ENCODE results near the gene PDP2.

Gene PDP2

DNA sequence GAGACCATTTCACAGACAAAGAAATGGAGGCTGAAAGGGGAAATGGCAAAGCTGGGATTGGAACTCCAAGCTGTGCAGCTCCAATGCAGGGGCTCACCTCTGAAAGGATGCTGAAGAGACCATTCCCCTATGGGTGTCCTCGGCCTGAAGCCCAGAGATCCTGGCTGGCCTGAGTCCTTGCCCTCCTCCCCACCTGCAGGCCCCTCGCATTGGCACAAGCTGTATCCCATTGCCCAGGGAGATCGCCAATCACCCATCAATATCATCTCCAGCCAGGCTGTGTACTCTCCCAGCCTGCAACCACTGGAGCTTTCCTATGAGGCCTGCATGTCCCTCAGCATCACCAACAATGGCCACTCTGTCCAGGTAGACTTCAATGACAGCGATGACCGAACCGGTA, 33.5 kb upstream of the PDP2 start:
- DNase-seq (ENCODE audit: low read depth): no peak
- TF ChIP-seq, protein P1, sequence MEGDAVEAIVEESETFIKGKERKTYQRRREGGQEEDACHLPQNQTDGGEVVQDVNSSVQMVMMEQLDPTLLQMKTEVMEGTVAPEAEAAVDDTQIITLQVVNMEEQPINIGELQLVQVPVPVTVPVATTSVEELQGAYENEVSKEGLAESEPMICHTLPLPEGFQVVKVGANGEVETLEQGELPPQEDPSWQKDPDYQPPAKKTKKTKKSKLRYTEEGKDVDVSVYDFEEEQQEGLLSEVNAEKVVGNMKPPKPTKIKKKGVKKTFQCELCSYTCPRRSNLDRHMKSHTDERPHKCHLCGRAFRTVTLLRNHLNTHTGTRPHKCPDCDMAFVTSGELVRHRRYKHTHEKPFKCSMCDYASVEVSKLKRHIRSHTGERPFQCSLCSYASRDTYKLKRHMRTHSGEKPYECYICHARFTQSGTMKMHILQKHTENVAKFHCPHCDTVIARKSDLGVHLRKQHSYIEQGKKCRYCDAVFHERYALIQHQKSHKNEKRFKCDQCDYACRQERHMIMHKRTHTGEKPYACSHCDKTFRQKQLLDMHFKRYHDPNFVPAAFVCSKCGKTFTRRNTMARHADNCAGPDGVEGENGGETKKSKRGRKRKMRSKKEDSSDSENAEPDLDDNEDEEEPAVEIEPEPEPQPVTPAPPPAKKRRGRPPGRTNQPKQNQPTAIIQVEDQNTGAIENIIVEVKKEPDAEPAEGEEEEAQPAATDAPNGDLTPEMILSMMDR (IDR thresholded peaks at IDR 0.05; ENCODE audit: low read length, missing control alignments): no peak
- H3K4me3 ChIP-seq (replicated peaks; ENCODE audit: low read depth, low read length): no peak overlapping the region

DNA sequence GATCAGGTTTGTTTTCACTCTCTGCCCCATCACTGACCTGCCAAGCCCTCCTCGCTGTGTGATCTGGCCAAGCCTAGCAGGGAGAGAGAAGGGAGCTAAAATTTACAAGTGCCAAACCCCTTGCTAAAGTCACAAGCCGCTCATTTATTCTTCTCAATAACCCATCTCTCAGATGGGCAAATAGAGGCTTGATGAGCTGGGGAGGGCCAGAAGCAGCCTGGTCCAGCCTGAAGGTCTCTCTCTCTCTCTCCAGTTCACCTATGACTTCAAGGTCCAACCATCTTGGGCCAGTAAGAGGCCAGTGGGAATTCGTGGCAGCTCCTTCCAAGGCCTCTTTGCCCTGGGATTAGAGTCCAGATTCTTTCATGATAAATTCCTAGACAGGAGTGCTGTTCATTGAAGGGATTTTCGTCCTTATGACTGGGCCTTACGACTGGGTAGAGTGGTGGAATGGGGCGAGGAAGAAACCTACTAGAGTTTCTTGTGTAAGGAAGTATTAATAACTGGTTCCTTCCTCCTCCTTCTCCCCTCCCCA, 32.7 kb upstream of the PDP2 start:
- TF ChIP-seq, protein P1 (IDR thresholded peaks at IDR 0.05; ENCODE audit: low read length, missing control alignments): no peak
- no peak for DNase-seq (ENCODE audit: low read depth)
- H3K4me3 ChIP-seq (replicated peaks; ENCODE audit: low read depth, low read length): no peak overlapping the region

DNA sequence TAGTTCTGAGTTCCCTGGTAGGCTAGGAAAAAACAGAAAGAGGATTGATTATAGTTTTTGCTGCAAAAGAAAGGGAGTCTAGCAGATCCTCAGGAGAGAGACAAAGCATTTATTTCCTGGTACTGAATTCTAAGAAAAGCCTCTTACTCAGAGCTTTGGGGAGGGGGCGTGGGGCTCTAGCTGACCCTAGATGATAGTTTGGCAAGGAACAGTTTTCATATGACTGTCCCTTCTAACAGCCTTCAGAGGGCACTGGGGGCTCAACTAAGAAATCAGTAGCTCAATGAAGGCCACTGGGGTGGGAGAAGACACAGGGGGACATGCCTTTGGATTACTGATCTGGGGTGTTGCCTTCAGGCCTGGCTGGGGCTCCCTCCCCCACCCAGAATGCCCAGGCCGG, 32.1 kb upstream of the PDP2 start:
- no peak overlapping the region for H3K4me3 ChIP-seq (replicated peaks; ENCODE audit: low read depth, low read length)
- no peak for DNase-seq (ENCODE audit: low read depth)
- TF ChIP-seq, protein P1 (IDR thresholded peaks at IDR 0.05; ENCODE audit: low read length, missing control alignments): no peak

DNA sequence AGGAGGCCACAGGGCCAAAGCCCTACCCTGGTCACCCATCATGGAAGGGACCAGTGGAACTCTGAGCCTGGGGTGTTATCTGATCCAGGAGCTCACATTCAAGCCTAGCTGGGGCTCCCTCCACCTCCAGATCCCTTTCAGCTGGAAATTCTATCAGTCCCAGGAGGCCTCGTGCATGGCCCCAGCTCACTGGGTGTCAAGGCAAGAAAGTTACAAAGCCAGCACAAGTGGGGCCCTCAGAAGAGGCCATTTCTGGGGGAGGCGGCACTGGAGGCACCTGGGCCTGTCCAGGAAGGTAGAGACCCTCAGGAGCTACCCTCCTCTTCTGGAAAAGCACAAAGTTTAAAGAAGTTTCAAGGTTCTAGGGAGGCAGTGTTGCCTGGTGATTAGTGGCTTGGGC, 31.3 kb upstream of the PDP2 start:
- H3K4me3 ChIP-seq (replicated peaks; ENCODE audit: low read depth, low read length): no peak overlapping the region
- DNase-seq (ENCODE audit: low read depth): no peak
- TF ChIP-seq, protein P1 (IDR thresholded peaks at IDR 0.05; ENCODE audit: low read length, missing control alignments): no peak

DNA sequence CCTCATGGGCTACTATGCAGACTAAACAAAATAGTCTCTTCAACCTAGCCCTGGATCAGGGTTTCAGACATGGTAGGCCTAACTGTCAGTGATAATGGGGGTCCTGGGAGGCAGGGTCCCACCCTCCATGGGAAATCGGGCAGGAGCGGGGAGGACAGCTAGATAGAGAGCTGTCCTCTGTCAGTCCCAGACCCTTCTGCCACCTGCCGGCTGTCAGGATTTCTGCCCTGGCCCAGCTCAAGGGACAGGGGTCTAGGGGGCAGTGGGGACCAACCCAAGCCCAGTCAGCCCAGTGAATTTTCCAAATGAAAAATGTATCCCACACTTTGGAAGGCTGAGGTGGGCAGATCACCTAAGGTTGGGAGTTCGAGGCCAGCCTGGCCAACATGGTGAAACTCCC, 30.8 kb upstream of the PDP2 start:
- no peak for DNase-seq (ENCODE audit: low read depth)
- TF ChIP-seq, protein P1 (IDR thresholded peaks at IDR 0.05; ENCODE audit: low read length, missing control alignments): no peak
- no peak overlapping the region for H3K4me3 ChIP-seq (replicated peaks; ENCODE audit: low read depth, low read length)

DNA sequence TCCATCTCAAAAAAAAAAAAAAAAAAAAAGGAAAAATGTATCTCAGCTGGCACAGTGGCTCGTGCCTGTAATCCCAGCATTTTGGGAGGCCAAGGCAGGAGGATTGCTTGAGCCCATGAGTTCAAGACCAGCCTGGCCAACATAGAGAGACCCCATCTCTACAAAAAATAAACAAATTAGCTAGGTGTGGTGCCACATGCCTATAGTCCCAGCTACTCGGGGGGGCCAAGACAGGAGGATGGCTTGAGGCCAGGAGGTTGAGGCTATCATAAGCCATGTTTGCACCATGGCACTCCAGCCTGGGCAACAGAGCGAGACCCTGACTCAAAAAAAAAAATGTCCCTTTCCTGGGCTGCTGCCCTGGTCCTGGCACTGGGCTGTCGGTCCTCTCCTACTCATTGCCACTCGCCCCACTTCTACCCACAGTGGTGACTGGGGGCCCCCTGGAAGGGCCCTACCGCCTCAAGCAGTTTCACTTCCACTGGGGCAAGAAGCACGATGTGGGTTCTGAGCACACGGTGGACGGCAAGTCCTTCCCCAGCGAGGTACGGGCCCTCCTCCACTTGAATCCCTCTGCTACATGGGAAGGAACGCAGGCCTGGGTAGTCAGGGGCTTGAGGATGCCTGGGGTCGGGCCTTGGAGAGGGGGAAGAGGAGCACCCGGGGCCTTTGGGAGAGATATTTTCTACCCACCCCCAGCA, 30.1 kb upstream of the PDP2 start:
- TF ChIP-seq, protein P1 (IDR thresholded peaks at IDR 0.05; ENCODE audit: low read length, missing control alignments): no peak
- DNase-seq (ENCODE audit: low read depth): no peak
- no peak overlapping the region for H3K4me3 ChIP-seq (replicated peaks; ENCODE audit: low read depth, low read length)
